SK-N-SH (cell line): ENCODE data around the gene UBA1.

ENCODE experiments used
- EP300 ChIP-seq, 2 experiments: IDR thresholded peaks; 2 replicates each; pipeline versions ENCODE4 v1.4.0 to v1.6.1; 2012; ENCODE audit warnings: borderline replicate concordance in 1 of 2, low read depth in 1 of 2, low read length in 1 of 2
- FOSL2 ChIP-seq: IDR thresholded peaks from 2 replicates; pipeline ENCODE4 v1.4.0; 2012; ENCODE audit warnings: low read depth, mild to moderate bottlenecking, moderate library complexity, borderline replicate concordance
- GABPA ChIP-seq: IDR thresholded peaks from 2 replicates; pipeline ENCODE4 v1.4.0; 2012; ENCODE audit warnings: low read depth, mild to moderate bottlenecking
- GATA2 ChIP-seq: sonication (generic); formaldehyde crosslinking; IDR thresholded peaks from 2 replicates; pipeline ENCODE4 v1.5.0; 2020; ENCODE audit warnings: mild to moderate bottlenecking, missing genetic modification reagents
- JUND ChIP-seq: IDR thresholded peaks from 2 replicates; pipeline ENCODE4 v1.4.0; 2012
- POLR2AphosphoS5 ChIP-seq: IDR thresholded peaks from 2 replicates; pipeline ENCODE4 v1.6.1; 2012; ENCODE audit warnings: low read depth, low read length
- RAD21 ChIP-seq: IDR thresholded peaks from 2 replicates; pipeline ENCODE4 v1.6.1; 2012; ENCODE audit warnings: mild to moderate bottlenecking, low read length
- SIN3A ChIP-seq: IDR thresholded peaks from 2 replicates; pipeline ENCODE4 v1.6.1; 2012; ENCODE audit warnings: low read depth, mild to moderate bottlenecking, low read length, moderate library complexity, borderline replicate concordance
- TAF1 ChIP-seq: IDR thresholded peaks from 2 replicates; pipeline ENCODE4 v1.6.1; 2012; ENCODE audit warnings: low read depth, mild to moderate bottlenecking, low read length, moderate library complexity, borderline replicate concordance
- YY1 ChIP-seq: IDR thresholded peaks from 2 replicates; pipeline ENCODE4 v1.4.0; 2012; ENCODE audit warnings: low read depth, mild to moderate bottlenecking
- TF ChIP-seq, protein P1 (sequence below): IDR thresholded peaks from 2 replicates; pipeline ENCODE4 v1.4.0; 2012; ENCODE audit warnings: low read depth, borderline replicate concordance
- TF ChIP-seq, protein P2 (sequence below): fragments of 200-600 bp; sonication (generic); IDR thresholded peaks from 2 replicates; pipeline ENCODE4 v1.6.1; 2017; ENCODE audit warnings: antibody characterized with exemption, mild to moderate bottlenecking, moderate library complexity

DNA sequence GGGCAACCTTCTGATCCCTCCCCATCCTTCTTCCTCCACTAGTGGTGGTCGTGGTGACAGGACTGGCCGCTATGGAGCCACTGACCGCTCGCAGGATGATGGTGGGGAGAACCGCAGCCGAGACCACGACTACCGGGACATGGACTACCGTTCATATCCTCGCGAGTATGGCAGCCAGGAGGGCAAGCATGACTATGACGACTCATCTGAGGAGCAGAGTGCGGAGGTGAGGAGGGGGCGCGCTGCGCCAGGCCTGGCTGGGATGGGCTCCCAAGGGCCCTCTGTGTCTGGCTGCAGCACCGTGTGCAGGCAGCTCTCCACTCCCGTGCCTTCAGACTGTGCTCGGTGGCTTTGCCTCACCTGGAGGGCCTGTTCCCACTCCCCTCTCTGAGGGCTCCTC lies 24.4 kb upstream of the UBA1 start:
- TF ChIP-seq, protein P1, sequence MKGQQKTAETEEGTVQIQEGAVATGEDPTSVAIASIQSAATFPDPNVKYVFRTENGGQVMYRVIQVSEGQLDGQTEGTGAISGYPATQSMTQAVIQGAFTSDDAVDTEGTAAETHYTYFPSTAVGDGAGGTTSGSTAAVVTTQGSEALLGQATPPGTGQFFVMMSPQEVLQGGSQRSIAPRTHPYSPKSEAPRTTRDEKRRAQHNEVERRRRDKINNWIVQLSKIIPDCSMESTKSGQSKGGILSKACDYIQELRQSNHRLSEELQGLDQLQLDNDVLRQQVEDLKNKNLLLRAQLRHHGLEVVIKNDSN = no peak
- no peak for TF ChIP-seq RAD21
- no peak for TF ChIP-seq POLR2AphosphoS5
- TF ChIP-seq, protein P2, sequence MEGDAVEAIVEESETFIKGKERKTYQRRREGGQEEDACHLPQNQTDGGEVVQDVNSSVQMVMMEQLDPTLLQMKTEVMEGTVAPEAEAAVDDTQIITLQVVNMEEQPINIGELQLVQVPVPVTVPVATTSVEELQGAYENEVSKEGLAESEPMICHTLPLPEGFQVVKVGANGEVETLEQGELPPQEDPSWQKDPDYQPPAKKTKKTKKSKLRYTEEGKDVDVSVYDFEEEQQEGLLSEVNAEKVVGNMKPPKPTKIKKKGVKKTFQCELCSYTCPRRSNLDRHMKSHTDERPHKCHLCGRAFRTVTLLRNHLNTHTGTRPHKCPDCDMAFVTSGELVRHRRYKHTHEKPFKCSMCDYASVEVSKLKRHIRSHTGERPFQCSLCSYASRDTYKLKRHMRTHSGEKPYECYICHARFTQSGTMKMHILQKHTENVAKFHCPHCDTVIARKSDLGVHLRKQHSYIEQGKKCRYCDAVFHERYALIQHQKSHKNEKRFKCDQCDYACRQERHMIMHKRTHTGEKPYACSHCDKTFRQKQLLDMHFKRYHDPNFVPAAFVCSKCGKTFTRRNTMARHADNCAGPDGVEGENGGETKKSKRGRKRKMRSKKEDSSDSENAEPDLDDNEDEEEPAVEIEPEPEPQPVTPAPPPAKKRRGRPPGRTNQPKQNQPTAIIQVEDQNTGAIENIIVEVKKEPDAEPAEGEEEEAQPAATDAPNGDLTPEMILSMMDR = no peak
- TF ChIP-seq TAF1 = no peak
- no peak for TF ChIP-seq EP300 (IDR thresholded peaks at IDR 0.05; ENCODE audit: borderline replicate concordance in 1 of 2, low read depth in 1 of 2, low read length in 1 of 2)
- TF ChIP-seq YY1 = no peak
- TF ChIP-seq JUND = no peak
- TF ChIP-seq FOSL2 = no peak
- no peak for TF ChIP-seq GABPA
- no peak for TF ChIP-seq GATA2 (CRISPR knock-in tag)
- TF ChIP-seq SIN3A = no peak
